NT2/D1 (cell line): ENCODE measurements around the gene TTC36.

ENCODE experiments used
- YY1 ChIP-seq: IDR thresholded peaks from 2 replicates; pipeline ENCODE4 v1.6.1; 2011; ENCODE audit not compliant: insufficient read length, insufficient read depth
- ZNF274 ChIP-seq: IDR thresholded peaks from 2 replicates; pipeline ENCODE4 v1.6.1; 2011; ENCODE audit warnings: mild to moderate bottlenecking, low read depth, low read length

DNA sequence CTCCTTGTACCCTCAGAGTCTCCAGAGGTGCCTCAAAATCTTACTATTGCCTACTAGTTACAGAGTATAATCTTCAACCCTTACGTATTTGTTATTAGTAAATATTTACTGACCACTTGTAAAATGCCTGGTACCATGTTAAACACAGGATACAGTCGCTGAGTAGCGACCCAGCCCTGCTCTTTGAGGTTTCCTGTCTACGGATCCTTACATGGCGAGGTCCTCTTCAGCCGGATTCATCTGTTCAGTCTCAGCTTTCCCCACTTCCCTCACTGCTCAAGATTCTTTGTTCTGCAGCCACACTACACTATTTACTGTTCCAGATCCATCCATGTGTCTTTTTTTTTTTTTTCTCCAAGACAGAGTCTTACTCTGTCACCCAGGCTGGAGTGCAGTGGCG is 13.2 kb upstream of the TTC36 start:
- no peak for TF ChIP-seq YY1
- no peak for TF ChIP-seq ZNF274
